Testis (tissue), 2 donors: Measurements from ENCODE around the gene XK.

Experiments
- POLR2A ChIP-seq: fragments of 450-650 bp; IDR thresholded peaks from one replicate; pipeline ENCODE4 v1.6.1; 2017; ENCODE audit warnings: antibody characterized with exemption, mild to moderate bottlenecking, moderate library complexity
- TF ChIP-seq, protein P1 (sequence below), 3 experiments: fragments of 450-650 bp in 2 of 3; fragments of 200-600 bp in 1 of 3; sonication (generic) in 1 of 3; IDR thresholded peaks; one replicate each; pipeline ENCODE4 v1.5.1; 2016 to 2019; ENCODE audit warnings: antibody characterized with exemption in 3 of 3, mild to moderate bottlenecking in 2 of 3, moderate library complexity in 1 of 3

DNA sequence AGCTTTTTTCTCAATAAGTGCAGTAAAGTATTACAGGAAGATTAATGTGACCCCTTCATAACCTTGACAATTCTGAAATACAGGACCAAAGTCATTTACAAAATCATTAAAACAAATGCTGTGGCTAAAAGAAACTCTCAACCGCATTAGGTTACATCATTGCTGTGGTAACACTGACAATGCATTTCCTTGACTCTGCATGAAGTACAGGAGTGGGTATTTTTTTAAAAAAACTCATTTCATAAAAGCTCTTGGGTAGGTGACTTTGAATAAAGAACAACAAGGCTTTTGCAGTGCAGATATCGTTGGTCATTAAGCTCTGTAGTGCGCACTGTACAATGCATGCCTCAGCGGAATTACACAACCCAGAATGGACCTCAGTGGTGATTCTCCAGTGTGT is 23.4 kb upstream of the XK start:
- TF ChIP-seq, protein P1, sequence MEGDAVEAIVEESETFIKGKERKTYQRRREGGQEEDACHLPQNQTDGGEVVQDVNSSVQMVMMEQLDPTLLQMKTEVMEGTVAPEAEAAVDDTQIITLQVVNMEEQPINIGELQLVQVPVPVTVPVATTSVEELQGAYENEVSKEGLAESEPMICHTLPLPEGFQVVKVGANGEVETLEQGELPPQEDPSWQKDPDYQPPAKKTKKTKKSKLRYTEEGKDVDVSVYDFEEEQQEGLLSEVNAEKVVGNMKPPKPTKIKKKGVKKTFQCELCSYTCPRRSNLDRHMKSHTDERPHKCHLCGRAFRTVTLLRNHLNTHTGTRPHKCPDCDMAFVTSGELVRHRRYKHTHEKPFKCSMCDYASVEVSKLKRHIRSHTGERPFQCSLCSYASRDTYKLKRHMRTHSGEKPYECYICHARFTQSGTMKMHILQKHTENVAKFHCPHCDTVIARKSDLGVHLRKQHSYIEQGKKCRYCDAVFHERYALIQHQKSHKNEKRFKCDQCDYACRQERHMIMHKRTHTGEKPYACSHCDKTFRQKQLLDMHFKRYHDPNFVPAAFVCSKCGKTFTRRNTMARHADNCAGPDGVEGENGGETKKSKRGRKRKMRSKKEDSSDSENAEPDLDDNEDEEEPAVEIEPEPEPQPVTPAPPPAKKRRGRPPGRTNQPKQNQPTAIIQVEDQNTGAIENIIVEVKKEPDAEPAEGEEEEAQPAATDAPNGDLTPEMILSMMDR (IDR thresholded peaks at IDR 0.05), result no peak
- TF ChIP-seq POLR2A, result no peak
